ENCODE data around the gene NACAD.
"Not testable (repeated sequence)": the region's sequence is repeated elsewhere in the genome, so short reads cannot be mapped to it uniquely, and the experiment has no call there.

NACAD gene

GRCh38 chr7:45061806-45062425 is 26.9 kb downstream of the NACAD start:
- FAIRE-seq, result no peak

GRCh38 chr7:45061352-45061751 is 27.4 kb downstream of the NACAD start:
- FAIRE-seq (no peak), DNase-seq (ENCODE audit: insufficient read length, low spot score) (no peak)

More at GRCh38 chr7:45061806-45062425, 26.9 kb downstream of the NACAD start:
- DNase-seq (ENCODE audit: insufficient read length, low spot score), result no peak

GRCh38 chr7:45060295-45060694 is 28.5 kb downstream of the NACAD start:
- no peak for DNase-seq (ENCODE audit: insufficient read length, low spot score)
- no peak for FAIRE-seq

DNA sequence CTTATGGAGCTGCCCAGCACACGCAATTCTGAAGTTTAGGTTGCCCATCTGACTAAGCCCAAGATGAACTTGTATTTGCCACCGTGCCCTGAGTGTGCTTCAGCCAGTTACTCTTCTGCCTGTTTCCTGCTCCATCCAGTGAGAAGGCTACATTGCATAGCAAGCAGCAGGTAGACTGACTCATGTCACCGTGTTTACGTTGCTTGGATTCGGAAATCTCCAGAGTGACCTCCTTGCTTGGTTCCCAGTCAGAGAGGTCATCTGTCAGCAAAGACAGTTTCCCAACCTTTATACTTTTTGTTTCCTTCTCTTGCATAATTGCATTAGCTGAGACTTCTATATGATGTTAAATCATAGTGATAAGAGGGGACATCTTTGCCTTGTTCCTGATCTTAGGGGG is 30.9 kb downstream of the NACAD start:
- FAIRE-seq (no peak), DNase-seq (ENCODE audit: insufficient read length, low spot score) (no peak)

- no peak for FAIRE-seq
These were observed 33.1 kb downstream of the NACAD start for GRCh38 chr7:45055594-45056219.

GRCh38 chr7:45055016-45055415 is 33.8 kb downstream of the NACAD start:
- DNase-seq (ENCODE audit: insufficient read length, low spot score), result peak; percentile 37
- FAIRE-seq, result no peak

More at GRCh38 chr7:45055594-45056219, 33.1 kb downstream of the NACAD start:
- no peak for DNase-seq (ENCODE audit: insufficient read length, low spot score)

- no peak for FAIRE-seq
- DNase-seq (ENCODE audit: insufficient read length, low spot score), result no peak
These were observed 34.3 kb downstream of the NACAD start for GRCh38 chr7:45054442-45054841.

DNA sequence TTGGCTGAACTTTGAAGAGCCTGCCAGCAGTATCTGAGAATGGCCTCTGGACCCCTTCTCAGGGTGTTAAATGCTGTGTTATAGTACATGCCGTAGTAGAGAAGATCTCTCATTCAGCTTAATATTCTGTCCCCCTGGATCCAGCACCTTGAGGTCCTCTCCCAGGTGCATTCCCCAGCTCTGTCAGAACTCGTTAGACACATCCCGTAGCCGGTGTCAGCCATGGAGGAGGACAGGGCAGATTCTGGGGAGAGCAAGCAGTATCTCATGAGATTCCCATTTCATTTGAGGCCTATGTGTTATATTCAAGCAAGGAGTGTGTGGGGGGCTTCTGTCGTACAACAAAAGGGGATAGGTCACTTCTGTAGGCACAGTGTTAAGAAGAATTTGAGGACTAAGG is 34.8 kb downstream of the NACAD start:
- FAIRE-seq, result no peak
- no peak for DNase-seq (ENCODE audit: insufficient read length, low spot score)

GRCh38 chr7:45053401-45053800 is 35.4 kb downstream of the NACAD start:
- FAIRE-seq, result no peak
- no peak for DNase-seq (ENCODE audit: insufficient read length, low spot score)

GRCh38 chr7:45052011-45052410 is 36.8 kb downstream of the NACAD start:
- DNase-seq (ENCODE audit: insufficient read length, low spot score), result no peak
- no peak for FAIRE-seq

GRCh38 chr7:45050198-45050597 is 38.6 kb downstream of the NACAD start:
- no peak for FAIRE-seq
- DNase-seq (ENCODE audit: insufficient read length, low spot score), result no peak

GRCh38 chr7:45048748-45049147 is 40.0 kb downstream of the NACAD start:
- FAIRE-seq, result no peak
- DNase-seq (ENCODE audit: insufficient read length, low spot score), result no peak

GRCh38 chr7:45044338-45044737 is 44.4 kb downstream of the NACAD start:
- FAIRE-seq (no peak), DNase-seq (ENCODE audit: insufficient read length, low spot score) (no peak)

DNA sequence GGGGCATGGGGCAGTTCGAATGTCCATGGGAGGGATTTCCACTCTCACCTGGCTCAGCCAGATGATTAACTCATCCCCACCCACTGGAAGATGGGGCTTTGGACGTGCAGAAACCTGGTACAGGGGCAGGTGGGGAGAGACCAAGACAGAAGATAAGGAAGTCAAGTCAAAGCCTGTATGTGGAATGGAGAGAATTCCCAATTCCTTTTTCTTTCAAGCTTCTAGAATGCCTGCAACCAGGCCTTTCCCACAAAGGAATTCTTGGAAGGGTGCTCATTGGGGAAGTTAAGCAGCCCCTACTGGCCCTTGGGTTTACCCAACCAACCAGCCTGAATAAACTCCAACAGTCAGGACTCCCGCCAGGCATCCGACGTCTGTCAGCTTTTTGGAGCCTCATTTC is 49.7 kb downstream of the NACAD start:
- FAIRE-seq (no peak), DNase-seq (ENCODE audit: insufficient read length, low spot score) (no peak)

DNA sequence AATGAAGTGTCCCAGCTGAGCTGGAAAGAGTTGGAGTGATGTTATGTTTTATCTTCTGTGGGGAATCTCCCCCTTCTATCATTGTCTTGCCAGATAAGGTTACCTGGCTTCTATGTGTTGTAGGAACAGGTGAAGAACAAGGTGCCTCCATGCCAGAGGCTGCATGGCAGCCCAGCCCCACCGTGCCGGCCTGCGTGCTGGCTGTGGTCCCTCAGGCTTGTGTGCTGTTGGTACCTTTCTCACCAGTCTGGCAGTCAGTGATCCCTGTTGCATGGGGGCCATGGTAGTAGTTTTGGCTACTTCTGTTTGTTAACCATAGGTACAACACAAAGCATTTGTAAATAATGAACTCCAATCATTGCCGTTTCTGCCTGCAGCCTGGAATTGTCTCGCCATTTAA is 50.9 kb downstream of the NACAD start:
- FAIRE-seq (no peak), DNase-seq (ENCODE audit: insufficient read length, low spot score) (no peak)

DNA sequence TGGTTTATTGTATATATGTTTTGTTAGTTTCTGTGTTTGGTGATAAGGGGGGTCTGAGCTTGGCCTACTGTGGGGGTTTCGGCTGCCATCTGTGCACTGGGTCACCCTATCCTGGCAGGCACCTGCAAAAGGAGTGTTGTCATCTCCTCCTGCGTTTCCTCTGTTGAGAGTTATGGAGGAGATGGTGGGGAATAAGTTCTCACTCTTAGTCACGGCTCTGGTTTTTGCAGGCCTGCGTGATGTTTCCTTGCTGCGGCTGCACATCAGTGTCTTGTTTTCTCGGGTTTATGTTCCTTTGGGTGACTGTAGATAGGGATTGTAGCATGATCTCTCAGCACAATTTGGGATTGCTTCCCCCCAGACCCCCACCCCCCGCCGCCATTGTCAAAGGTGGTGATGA is 52.0 kb downstream of the NACAD start:
- DNase-seq (ENCODE audit: insufficient read length, low spot score) (no peak), FAIRE-seq (no peak)

DNA sequence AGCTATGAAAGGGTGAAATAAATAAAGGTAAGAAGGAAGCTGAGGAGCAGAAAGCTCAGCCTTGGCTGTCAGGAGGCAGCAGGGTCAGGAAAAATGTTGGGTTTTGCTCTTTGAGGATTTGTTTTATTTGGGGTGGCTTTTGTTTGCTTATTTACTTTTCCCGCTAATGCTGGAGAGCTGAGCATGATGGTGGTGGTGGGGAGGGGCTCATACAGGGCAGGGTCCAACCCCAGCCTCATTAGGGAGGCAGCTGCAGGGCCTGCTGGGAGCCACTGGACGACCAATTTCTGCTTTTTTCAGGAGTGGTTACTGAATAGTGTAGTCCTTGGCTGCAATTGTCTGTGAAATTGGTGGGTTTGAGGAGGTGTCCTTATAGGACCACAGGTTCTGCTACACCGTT is 52.5 kb downstream of the NACAD start:
- FAIRE-seq, result no peak
- no peak for DNase-seq (ENCODE audit: insufficient read length, low spot score)

GRCh38 chr7:45035893-45036292 is 52.9 kb downstream of the NACAD start:
- no peak for FAIRE-seq
- DNase-seq (ENCODE audit: insufficient read length, low spot score), result no peak

DNA sequence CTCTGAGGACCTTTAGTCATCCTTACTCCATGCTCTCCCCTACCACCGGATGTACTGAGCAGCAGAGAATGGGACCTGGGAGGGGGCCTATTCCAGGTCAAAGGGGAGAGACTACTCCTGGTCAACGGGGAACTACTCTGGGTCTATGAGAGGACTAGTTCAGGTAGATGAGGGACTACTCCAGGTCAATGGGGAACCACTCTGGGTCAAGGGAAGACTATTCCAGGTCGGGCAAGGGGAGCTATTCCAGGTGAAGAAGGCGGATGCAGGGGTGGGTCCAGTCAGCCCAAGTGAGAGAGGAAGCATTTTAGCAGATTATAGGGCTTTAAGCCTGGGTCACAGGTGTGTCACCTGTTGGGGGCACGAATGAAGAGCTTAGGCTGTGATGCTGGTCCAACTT is 53.4 kb downstream of the NACAD start:
- DNase-seq (ENCODE audit: insufficient read length, low spot score), result no peak
- FAIRE-seq, result no peak

DNA sequence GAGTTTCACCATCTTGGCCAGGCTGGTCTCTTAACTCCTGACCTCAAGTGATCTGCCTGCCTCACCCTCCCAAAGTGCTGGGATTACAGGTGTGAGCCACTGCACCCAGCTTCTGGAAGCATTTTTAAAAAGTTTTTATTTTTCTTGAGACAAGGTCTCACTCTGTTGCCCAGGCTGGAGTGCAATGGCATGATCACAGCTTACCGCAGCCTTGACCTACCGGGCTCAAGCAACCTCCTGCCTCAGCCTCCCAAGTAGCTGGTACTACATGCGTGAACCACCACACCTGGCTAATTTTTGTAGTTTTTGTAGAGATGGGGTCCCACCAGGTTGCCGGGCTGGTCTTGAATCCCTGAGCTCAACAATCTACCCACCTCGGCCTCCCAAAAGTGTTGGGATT is 54.1 kb downstream of the NACAD start:
- not testable (repeated sequence) for FAIRE-seq; DNase-seq (ENCODE audit: insufficient read length, low spot score)

DNA sequence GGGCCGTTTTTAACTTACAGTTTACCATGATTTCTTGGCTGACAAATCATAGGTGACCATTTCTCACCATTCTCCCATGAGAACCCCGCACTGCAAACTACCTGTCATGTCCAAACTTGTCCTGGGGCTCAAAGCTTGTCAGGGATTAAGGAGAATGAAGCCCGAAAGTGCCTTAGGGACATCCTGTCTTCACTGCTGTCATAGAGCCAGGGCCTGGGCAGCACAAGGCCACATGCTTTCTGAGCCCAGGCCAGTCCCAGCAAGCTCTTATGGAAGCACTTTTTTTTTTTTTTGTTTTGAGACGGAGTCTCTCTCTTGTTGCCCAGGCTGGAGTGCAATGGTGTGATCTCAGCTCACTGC is 54.9 kb downstream of the NACAD start:
- DNase-seq (ENCODE audit: insufficient read length, low spot score) (peak; percentile 42), FAIRE-seq (no peak)

DNA sequence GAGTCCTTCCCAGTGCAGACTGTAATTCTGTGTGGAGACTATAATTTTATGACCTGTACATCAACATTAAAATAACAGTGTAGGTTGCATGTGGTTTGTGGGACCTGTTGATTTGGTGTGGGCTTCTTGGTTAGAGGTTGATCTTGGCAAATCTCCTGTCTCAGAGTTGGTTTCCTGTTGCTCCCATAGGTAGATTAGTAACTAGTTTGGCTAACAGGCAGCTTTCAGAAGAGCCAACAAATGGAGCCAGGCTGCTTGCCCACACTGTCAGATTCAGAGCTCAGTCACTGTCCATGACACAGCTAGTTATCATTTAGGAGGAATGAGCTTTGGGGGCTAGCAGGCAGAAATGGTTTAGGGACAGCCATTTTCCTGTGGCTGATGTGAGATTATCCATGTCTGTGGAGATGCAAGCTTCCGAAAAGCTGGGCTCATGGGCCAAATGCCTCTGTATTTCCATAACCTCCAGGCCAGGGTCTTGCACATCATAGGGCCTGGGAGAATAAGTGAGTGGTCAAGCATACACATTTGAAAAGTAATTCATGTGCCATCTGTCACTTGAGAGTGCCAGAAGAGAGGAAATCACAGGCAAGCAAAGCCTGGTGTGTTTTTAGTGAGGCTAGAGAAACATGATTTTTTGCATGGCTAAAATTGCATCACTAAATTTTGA is 55.4 kb downstream of the NACAD start:
- FAIRE-seq (no peak), DNase-seq (ENCODE audit: insufficient read length, low spot score) (no peak)
